Activated CD4-positive, alpha-beta memory T cell treated with anti-CD3 and anti-CD28 coated beads for 36 hours (primary cell): Measurements from ENCODE around the gene PVALB. TPM values are rescaled to one million over a fixed set of nuclear protein-coding genes. Genes with fewer than 3 reads are reported as not detected.

ENCODE experiments used
- CTCF ChIA-PET: fragments of 350-600 bp; sonication (Branson Sonifier 250); formaldehyde crosslinking; loops from one replicate; lab custom pipeline; 2021; ENCODE audit warnings: antibody characterized with exemption, inconsistent platforms; lab: Charles Lee
- POLR2A ChIA-PET: fragments of 350-600 bp; sonication (Branson Sonifier 250); formaldehyde crosslinking; loops from one replicate; lab custom pipeline; 2021; ENCODE audit warnings: antibody characterized with exemption; lab: Charles Lee
- DNase-seq: peaks from one replicate; pipeline ENCODE4 v3.0.0-alpha.2; 2020
- H3K27ac Mint-ChIP-seq: one replicate; pipeline ENCODE4 v1.8.0; 2021; ENCODE audit warnings: mixed read lengths
- H3K27me3 Mint-ChIP-seq: one replicate; pipeline ENCODE4 v1.8.0; 2021; ENCODE audit warnings: mixed read lengths
- H3K36me3 Mint-ChIP-seq: one replicate; pipeline ENCODE4 v1.8.0; 2021; ENCODE audit warnings: mixed read lengths
- H3K4me1 Mint-ChIP-seq: one replicate; pipeline ENCODE4 v1.8.0; 2021; ENCODE audit warnings: low read depth, mixed read lengths
- H3K4me3 Mint-ChIP-seq: one replicate; pipeline ENCODE4 v1.8.0; 2021; ENCODE audit warnings: mild to moderate bottlenecking, mixed read lengths
- H3K9me3 Mint-ChIP-seq: one replicate; pipeline ENCODE4 v1.8.0; 2021; ENCODE audit warnings: mixed read lengths
- intact Hi-C: fragments of 100-400 bp; cut with micrococcal nuclease; formaldehyde crosslinking; loops from one replicate; pipeline ENCODE4 v1.15.1; 2023
- total RNA-seq, 2 experiments: library from RNA; stranded (reverse); gene quantifications; one replicate each; pipeline ENCODE4 v1.2.3, GENCODE V29; 2021

PVALB gene
- total RNA-seq, 2 experiments from 2014 or later: not detected

DNA sequence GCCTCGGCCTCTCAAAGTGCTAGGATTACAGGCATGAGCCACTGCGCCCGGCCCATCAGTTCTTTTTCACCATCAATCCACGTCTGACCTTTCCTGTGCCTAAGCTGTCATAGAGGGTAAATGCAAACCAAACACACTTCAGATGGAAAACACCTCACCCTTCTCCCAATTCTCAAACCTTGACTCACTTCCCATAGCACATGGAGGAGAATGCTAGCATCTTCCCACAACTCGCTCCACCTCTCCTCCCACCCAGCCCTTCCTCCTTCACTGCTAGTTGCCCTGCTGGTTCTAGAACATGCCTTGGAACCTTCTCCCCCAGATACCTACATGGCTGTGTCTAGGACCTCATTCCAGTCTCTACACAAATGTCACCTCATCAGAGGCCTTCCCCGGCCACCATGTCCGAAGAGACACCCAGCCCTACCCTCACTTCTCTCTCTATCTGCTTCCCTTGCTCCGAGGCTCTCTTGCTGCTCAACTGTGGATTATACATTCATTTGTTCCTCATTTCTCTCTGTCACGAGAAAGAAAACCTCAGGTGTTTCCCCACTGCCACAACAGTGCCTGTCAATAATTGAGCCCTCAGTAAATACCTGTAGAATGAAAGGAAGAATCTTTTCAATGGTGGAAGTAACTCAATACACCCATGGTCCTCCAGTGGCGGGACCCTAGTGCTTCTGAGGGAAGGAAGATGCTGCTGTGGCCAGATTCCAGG, 22.7 kb upstream of the PVALB start:
- no peak overlapping the region for H3K4me3 Mint-ChIP-seq
- H3K36me3 Mint-ChIP-seq: peaks cover 3% of the 10 kb centered on the region
- no peak for DNase-seq
- peaks cover 18% of the 10 kb centered on the region for H3K27me3 Mint-ChIP-seq
- intact Hi-C loops: no loop called here
- peaks cover 4% of the 10 kb centered on the region for H3K9me3 Mint-ChIP-seq
- ChIA-PET POLR2A (no interaction called here), CTCF (no interaction called here)
- H3K27ac Mint-ChIP-seq: no peak overlapping the region
- H3K4me1 Mint-ChIP-seq: no peaks in the 10 kb centered on the region

DNA sequence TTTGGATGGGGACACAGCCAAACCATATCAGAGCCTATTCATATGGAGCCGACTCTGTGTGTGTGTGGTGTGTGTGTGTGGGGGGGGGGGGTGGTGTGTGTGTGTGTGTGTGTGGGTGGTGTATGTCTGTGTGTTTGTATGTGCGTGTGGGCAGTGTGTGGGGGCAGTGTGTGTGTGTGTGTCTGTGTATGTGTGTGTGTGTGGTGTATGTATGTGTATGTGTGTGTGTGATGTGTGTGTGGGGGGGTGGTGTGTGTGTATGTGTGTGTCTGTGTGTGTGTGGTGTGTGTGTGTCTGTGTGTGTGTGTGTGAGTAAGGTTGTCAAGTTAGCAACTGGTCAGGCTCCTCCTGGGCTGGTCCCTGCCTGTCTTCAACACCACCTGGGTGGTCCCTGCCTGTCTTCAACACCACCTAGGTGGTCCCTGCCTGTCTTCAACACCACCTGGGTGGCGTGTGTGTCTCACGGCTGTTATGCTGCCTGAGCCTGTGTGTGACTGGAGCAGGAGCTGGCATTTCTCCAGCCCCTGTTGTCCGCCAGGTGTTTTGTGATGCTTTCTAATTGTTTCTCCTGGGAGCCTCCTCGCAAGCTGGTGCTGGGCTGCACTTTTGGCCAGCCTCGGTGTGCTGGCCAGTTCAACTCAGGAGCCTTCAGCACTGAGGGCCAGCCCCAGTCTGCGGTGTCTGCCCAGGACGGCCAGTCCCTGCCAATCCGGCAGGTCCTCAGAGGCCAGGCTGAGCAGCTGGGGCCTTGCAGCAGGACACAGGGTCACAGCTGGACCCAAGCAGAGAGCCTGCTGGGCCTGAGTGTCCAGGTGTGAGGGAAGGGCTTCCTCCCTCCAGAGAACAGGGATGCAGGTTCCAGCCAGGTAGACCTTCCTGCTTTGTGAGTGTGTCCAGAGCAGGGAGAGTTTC, 21.5 kb upstream of the PVALB start:
- H3K4me3 Mint-ChIP-seq: no peak overlapping the region
- DNase-seq: no peak
- intact Hi-C loops: no loop called here
- H3K36me3 Mint-ChIP-seq: peaks cover 3% of the 10 kb centered on the region
- H3K27me3 Mint-ChIP-seq: peaks cover 15% of the 10 kb centered on the region
- H3K4me1 Mint-ChIP-seq: no peaks in the 10 kb centered on the region
- POLR2A ChIA-PET: no interaction called here
- CTCF ChIA-PET: interaction anchor here (1.3 to 2.0 kb wide), 2 partner anchors 14 to 17 kb away, joined by 3 to 7 read pairs; no protein-coding TSS in a partner anchor
- H3K27ac Mint-ChIP-seq: no peak overlapping the region
- H3K9me3 Mint-ChIP-seq: peaks cover 4% of the 10 kb centered on the region

DNA sequence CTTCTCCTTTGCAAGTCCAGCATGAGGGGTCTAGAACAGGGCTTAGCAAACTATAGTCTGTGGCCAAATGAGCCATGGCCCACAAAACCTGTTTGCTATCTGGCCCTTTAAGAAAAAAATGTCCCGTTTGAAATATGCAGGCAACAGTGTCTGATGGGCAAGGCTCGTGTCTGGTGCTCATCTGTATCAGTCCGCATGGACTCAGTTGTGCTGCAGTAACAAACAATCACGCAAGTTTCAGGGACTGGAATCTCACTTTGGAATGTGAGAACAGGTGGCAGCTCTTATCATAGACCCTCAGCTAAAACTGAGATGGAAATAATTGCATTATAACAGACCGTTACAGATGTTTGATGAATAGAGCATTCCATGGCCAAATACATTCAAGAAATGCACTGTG, 19.1 kb upstream of the PVALB start:
- intact Hi-C loops: no loop called here
- ChIA-PET CTCF (interaction anchor here (1.8 to 2.0 kb wide), 2 partner anchors 18 to 20 kb away, joined by 7 read pairs; no protein-coding TSS in a partner anchor), POLR2A (no interaction called here)
- H3K36me3 Mint-ChIP-seq: peaks cover 3% of the 10 kb centered on the region
- no peak overlapping the region for H3K27ac Mint-ChIP-seq
- H3K9me3 Mint-ChIP-seq: peaks cover 4% of the 10 kb centered on the region
- no peak overlapping the region for H3K4me3 Mint-ChIP-seq
- peaks cover 15% of the 10 kb centered on the region for H3K27me3 Mint-ChIP-seq
- H3K4me1 Mint-ChIP-seq: peaks cover 6% of the 10 kb centered on the region
- no peak for DNase-seq

DNA sequence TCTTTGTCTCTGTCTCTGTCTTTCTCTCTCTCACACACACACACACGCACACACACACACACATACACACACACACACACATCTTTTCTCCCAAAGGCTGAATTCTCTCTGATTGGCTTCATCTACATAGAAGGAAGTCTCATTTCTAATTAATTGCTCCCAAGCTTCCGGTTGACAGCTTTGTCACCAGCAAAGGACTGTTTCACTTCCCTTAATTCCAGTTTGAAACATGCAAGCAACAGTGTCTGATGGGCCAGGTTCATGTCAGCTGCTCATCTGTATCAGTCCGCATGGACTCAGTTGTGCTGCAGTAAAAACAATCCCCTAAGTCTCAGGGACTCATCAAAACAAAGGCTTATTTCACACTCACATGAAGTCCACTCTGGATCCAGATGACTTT, 16.2 kb upstream of the PVALB start:
- no peak for DNase-seq
- Mint-ChIP-seq H3K9me3 (peaks cover 4% of the 10 kb centered on the region), H3K27ac (no peak overlapping the region), H3K36me3 (peaks cover 3% of the 10 kb centered on the region), H3K4me1 (peaks cover 26% of the 10 kb centered on the region), H3K27me3 (peaks cover 7% of the 10 kb centered on the region), H3K4me3 (no peak overlapping the region)
- ChIA-PET CTCF (interaction anchor here (1.1 to 1.2 kb wide), 3 partner anchors 10 to 75 kb away, joined by 3 read pairs; no protein-coding TSS in a partner anchor), POLR2A (no interaction called here)
- intact Hi-C loops: no loop called here

DNA sequence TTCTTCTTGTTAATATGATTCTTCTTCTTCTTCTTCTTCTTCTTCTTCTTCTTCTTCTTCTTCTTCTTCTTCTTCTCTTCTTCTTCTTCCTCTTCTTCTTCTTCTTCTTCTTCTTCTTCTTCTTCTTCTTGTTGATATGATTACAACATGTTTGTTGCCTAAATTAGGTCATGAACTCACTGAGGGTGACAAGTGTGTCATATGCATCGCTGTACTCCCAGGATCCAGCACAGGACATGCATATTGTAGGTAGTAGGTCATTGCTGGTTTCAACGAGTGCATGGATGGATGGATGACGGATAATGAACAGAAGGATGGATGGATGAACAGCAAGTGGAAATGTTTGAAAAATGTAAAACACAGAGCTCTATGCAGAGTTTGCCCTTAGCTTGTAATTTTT, 14.9 kb upstream of the PVALB start:
- Mint-ChIP-seq H3K36me3 (no peaks in the 10 kb centered on the region), H3K4me1 (peaks cover 26% of the 10 kb centered on the region), H3K27ac (no peak overlapping the region), H3K4me3 (no peak overlapping the region), H3K9me3 (no peaks in the 10 kb centered on the region), H3K27me3 (peaks cover 9% of the 10 kb centered on the region)
- DNase-seq: no peak
- intact Hi-C loops: no loop called here
- CTCF ChIA-PET: interaction anchor here (1.0 to 1.6 kb wide), 3 partner anchors 8 to 25 kb away, joined by 3 to 5 read pairs (median 3); no protein-coding TSS in a partner anchor
- POLR2A ChIA-PET: interaction anchor here (0.5 kb wide), 1 partner anchor 48 kb away, joined by 3 read pairs; no protein-coding TSS in a partner anchor

DNA sequence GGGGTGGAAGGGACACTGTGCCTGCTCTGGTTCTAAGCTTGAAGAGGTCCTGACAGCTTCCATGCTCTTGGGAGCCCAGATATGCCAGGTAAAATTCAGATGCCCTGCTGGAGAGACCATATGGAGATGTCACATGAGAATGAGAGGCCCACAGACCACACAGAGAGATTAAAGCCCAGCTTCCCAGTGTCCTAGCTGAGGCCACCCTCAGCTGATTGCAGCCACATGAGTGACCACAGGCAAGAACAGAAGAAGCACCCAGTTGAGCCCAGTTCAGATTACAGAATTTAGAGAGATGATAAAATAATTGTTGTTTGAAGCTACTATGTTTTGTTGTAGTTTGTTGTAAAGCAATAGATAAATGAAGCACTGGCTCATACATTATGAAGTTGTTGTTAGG, 14.4 kb upstream of the PVALB start:
- no peaks in the 10 kb centered on the region for H3K9me3 Mint-ChIP-seq
- intact Hi-C loops: no loop called here
- POLR2A ChIA-PET: no interaction called here
- no peaks in the 10 kb centered on the region for H3K36me3 Mint-ChIP-seq
- peaks cover 9% of the 10 kb centered on the region for H3K27me3 Mint-ChIP-seq
- H3K27ac Mint-ChIP-seq: no peak overlapping the region
- CTCF ChIA-PET: interaction anchor here (0.6 to 1.6 kb wide), 3 partner anchors 17 to 25 kb away, joined by 3 to 5 read pairs (median 3); no protein-coding TSS in a partner anchor
- no peak overlapping the region for H3K4me3 Mint-ChIP-seq
- peaks cover 26% of the 10 kb centered on the region for H3K4me1 Mint-ChIP-seq
- no peak for DNase-seq

DNA sequence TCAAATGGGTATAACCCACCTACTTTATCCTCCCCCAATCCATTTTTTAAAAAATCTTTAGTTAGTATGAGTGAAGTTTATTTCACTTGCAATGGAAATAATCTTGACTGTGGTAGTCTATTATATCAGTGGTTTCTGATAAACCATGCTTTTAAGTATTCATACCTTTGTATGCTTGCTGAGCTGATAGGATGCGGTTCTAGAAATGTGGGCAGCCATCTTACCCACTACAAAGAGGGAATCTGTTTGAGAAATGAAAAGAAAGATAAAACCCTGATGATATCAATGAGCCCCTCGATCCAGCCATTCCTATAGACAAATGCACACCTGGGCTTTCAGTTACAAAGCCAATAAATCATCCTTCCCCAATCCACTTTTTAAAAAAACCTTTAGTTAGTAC, 13.8 kb upstream of the PVALB start:
- Mint-ChIP-seq H3K4me3 (no peak overlapping the region), H3K4me1 (peaks cover 26% of the 10 kb centered on the region), H3K9me3 (no peaks in the 10 kb centered on the region), H3K36me3 (no peaks in the 10 kb centered on the region), H3K27me3 (peaks cover 9% of the 10 kb centered on the region), H3K27ac (no peak overlapping the region)
- POLR2A ChIA-PET: no interaction called here
- CTCF ChIA-PET: interaction anchor here (1.6 kb wide), 1 partner anchor 26 kb away, joined by 5 read pairs; no protein-coding TSS in a partner anchor
- no peak for DNase-seq
- intact Hi-C loops: no loop called here

DNA sequence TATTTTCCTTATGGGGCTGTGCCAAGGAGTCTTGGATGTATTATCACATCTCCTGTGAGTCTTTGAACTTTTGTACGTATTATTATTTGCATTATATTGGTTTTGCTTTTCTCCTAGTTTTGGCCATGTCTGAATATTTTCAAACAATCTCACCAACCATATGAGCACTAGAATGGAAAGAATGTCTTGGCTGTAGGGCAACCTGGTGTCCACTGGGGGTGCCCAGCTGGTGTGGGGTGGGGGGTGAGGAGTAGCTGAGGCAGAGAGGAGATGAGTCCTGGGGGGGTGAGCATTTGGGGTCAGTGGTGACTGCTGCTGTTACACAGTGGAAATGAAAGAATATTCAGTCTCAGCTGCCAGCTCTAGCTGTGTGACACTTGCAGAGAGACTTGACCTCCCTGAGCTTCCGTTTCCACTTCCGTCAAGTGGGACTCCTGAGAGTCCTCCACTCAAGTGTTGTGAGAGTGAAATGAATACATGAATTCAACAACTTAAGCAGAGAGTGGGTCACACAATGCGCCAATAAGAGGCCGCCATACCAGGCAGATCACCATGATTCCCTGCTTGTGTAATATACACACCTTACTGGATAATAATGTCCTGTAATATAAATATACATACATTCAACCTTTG, 12.7 kb upstream of the PVALB start:
- CTCF ChIA-PET: interaction anchor here (0.6 to 0.9 kb wide), 2 partner anchors 27 to 67 kb away, joined by 3 read pairs; no protein-coding TSS in a partner anchor
- no peak overlapping the region for H3K4me3 Mint-ChIP-seq
- H3K9me3 Mint-ChIP-seq: no peaks in the 10 kb centered on the region
- peaks cover 8% of the 10 kb centered on the region for H3K27me3 Mint-ChIP-seq
- no peak for DNase-seq
- no peaks in the 10 kb centered on the region for H3K36me3 Mint-ChIP-seq
- intact Hi-C loops: no loop called here
- POLR2A ChIA-PET: no interaction called here
- H3K4me1 Mint-ChIP-seq: peaks cover 26% of the 10 kb centered on the region
- H3K27ac Mint-ChIP-seq: no peak overlapping the region

DNA sequence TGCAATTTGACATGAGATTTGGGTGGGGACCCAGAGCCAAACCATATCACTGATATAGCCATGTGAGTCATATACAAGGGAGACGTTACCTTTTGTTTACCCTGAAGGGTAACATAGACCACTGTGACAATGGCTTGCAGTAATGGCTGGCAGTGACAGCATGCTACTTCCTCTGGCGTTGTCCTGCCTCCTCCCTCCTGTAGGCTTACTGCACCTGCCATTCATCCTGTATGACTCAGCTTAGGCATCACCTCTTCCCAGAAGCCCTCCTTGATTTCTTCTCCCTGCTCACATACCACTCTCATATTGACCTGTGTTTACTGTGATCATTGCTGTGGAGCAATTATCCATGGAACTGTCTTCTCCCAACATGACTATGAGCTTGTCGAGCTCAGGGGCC, 12.0 kb upstream of the PVALB start:
- H3K9me3 Mint-ChIP-seq: no peaks in the 10 kb centered on the region
- H3K36me3 Mint-ChIP-seq: no peaks in the 10 kb centered on the region
- intact Hi-C loops: no loop called here
- CTCF ChIA-PET: interaction anchor here (0.6 to 0.9 kb wide), 2 partner anchors 28 to 68 kb away, joined by 3 read pairs; no protein-coding TSS in a partner anchor
- H3K4me3 Mint-ChIP-seq: no peak overlapping the region
- POLR2A ChIA-PET: no interaction called here
- no peak overlapping the region for H3K27ac Mint-ChIP-seq
- H3K27me3 Mint-ChIP-seq: peaks cover 6% of the 10 kb centered on the region
- DNase-seq: peak; percentile 32
- H3K4me1 Mint-ChIP-seq: peaks cover 26% of the 10 kb centered on the region

DNA sequence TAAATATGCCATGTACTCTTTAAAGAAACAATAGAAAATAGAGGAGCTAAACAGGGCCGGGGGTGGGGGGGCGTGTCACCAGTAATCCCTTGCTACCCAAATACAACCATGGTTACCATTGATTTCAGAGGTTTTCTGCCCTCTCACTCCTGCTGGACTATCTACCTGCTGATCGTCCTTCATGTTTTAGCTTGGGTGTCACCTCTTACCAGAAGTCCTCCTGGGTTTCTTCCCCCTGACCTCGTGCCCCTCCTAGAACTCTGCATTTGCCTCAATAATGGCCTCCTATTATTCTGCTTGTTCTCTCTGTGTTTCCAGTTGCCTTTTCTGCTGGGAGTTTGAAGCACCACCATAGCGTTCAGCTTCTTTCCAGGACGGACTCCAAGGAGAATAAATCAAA, 9.4 kb upstream of the PVALB start:
- ChIA-PET CTCF (interaction anchor here (1.3 kb wide), 1 partner anchor 30 kb away, joined by 7 read pairs; no protein-coding TSS in a partner anchor), POLR2A (no interaction called here)
- no peak for DNase-seq
- Mint-ChIP-seq H3K4me1 (peaks cover 24% of the 10 kb centered on the region), H3K27ac (no peak overlapping the region), H3K9me3 (no peaks in the 10 kb centered on the region), H3K4me3 (no peak overlapping the region), H3K27me3 (peaks cover 12% of the 10 kb centered on the region), H3K36me3 (no peaks in the 10 kb centered on the region)
- intact Hi-C loops: no loop called here

DNA sequence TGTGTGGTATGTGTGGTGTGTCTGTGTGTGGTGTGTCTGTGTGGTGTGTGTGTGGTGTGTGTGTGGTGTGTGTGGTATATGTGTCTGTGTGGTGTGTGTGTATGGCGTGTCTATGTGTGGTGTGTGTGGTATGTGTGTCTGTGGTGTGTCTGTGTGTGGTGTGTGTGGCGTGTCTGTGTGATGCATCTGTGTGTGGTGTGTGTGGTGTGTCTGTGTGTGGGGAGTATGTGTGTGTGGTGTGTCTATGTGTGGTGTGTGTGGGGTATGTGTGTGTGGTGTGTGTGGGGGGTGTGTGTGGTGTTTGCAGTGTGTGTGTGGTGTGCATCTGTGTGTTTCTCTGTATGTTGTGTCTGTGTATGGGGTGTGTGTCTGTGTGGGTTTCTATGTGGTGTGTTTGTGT, 7.8 kb upstream of the PVALB start:
- CTCF ChIA-PET: no interaction called here
- POLR2A ChIA-PET: no interaction called here
- peaks cover 10% of the 10 kb centered on the region for H3K4me1 Mint-ChIP-seq
- no peak for DNase-seq
- no peak overlapping the region for H3K4me3 Mint-ChIP-seq
- peaks cover 12% of the 10 kb centered on the region for H3K27me3 Mint-ChIP-seq
- H3K9me3 Mint-ChIP-seq: no peaks in the 10 kb centered on the region
- H3K27ac Mint-ChIP-seq: no peak overlapping the region
- intact Hi-C loops: no loop called here
- no peaks in the 10 kb centered on the region for H3K36me3 Mint-ChIP-seq
